Trophoblast cell (in vitro differentiated cells and primary cell): ENCODE measurements around the gene PELI3.

Source experiments
- DNase-seq, 2 donors: peaks; one replicate each; pipeline ENCODE4 v3.0.0-alpha.2; 2016
- H2AFZ ChIP-seq: 2 replicates; pipeline ENCODE4 v1.6.1; 2013; ENCODE audit warnings: low read length, moderate library complexity, mild to moderate bottlenecking; ENCODE audit not compliant: insufficient read depth, poor library complexity
- H2AK5ac ChIP-seq: 2 replicates; pipeline ENCODE4 v1.6.1; 2013; ENCODE audit warnings: mild to moderate bottlenecking, low read length
- H2BK120ac ChIP-seq: 2 replicates; pipeline ENCODE4 v1.6.1; 2013; ENCODE audit warnings: low read length, mild to moderate bottlenecking, moderate library complexity; ENCODE audit not compliant: insufficient read depth, poor library complexity
- H2BK12ac ChIP-seq: 2 replicates; pipeline ENCODE4 v1.6.1; 2013; ENCODE audit warnings: mild to moderate bottlenecking, low read length, moderate library complexity
- H2BK5ac ChIP-seq: 2 replicates; pipeline ENCODE4 v1.6.1; 2013; ENCODE audit warnings: low read length, low read depth, moderate library complexity, mild to moderate bottlenecking; ENCODE audit not compliant: poor library complexity
- H3K14ac ChIP-seq: 2 replicates; pipeline ENCODE4 v1.6.1; 2013; ENCODE audit warnings: mild to moderate bottlenecking, low read length
- H3K18ac ChIP-seq: 2 replicates; pipeline ENCODE4 v1.6.1; 2013; ENCODE audit warnings: mild to moderate bottlenecking, low read length
- H3K23ac ChIP-seq: 2 replicates; pipeline ENCODE4 v1.6.1; 2013; ENCODE audit warnings: low read length
- H3K27ac ChIP-seq: 2 replicates; pipeline ENCODE4 v1.5.1; 2013; ENCODE audit warnings: low read depth, mild to moderate bottlenecking, inconsistent platforms, low read length, moderate library complexity
- H3K27me3 ChIP-seq: 2 replicates; pipeline ENCODE4 v1.6.1; 2013; ENCODE audit warnings: inconsistent platforms, mild to moderate bottlenecking, low read length, moderate library complexity; ENCODE audit not compliant: insufficient read depth
- H3K36me3 ChIP-seq, 2 experiments: 1 replicate in 1 of 2; 2 replicates in 1 of 2; pipeline ENCODE4 v1.6.1; 2013; ENCODE audit warnings: low read length in 2 of 2, mild to moderate bottlenecking in 2 of 2, moderate library complexity in 1 of 2; ENCODE audit not compliant: insufficient read depth in 2 of 2, control insufficient read depth in 1 of 2
- H3K4ac ChIP-seq: 2 replicates; pipeline ENCODE4 v1.6.1; 2013; ENCODE audit warnings: low read depth, mild to moderate bottlenecking, low read length, moderate library complexity
- H3K4me1 ChIP-seq, 2 experiments: 1 replicate in 1 of 2; 2 replicates in 1 of 2; pipeline ENCODE4 v1.6.1; 2013; ENCODE audit warnings: low read length in 2 of 2, mild to moderate bottlenecking in 2 of 2, moderate library complexity in 1 of 2; ENCODE audit not compliant: insufficient read depth in 2 of 2, control insufficient read depth in 1 of 2
- H3K4me2 ChIP-seq: 2 replicates; pipeline ENCODE4 v1.6.1; 2013; ENCODE audit warnings: inconsistent platforms, mild to moderate bottlenecking, low read length, moderate library complexity
- H3K4me3 ChIP-seq: 2 replicates; pipeline ENCODE4 v1.5.1; 2013; ENCODE audit warnings: mild to moderate bottlenecking, low read depth, low read length, inconsistent platforms
- H3K79me1 ChIP-seq: one replicate; pipeline ENCODE4 v1.6.1; 2013; ENCODE audit warnings: low read length
- H3K79me2 ChIP-seq: 2 replicates; pipeline ENCODE4 v1.6.1; 2013; ENCODE audit warnings: low read length, mild to moderate bottlenecking; ENCODE audit not compliant: control insufficient read depth, insufficient read depth, poor library complexity
- H3K9ac ChIP-seq: 2 replicates; pipeline ENCODE4 v1.6.1; 2013; ENCODE audit warnings: mild to moderate bottlenecking, low read length
- H3K9me3 ChIP-seq: 2 replicates; pipeline ENCODE4 v1.6.1; 2013; ENCODE audit warnings: low read depth, mild to moderate bottlenecking, control low read depth, inconsistent platforms, low read length; ENCODE audit not compliant: insufficient read depth
- H4K12ac ChIP-seq: 2 replicates; pipeline ENCODE4 v1.6.1; 2013; ENCODE audit warnings: low read depth, mild to moderate bottlenecking, low read length, moderate library complexity
- H4K8ac ChIP-seq: 2 replicates; pipeline ENCODE4 v1.6.1; 2013; ENCODE audit warnings: low read depth, mild to moderate bottlenecking, low read length, moderate library complexity
- H4K91ac ChIP-seq: one replicate; pipeline ENCODE4 v1.6.1; 2013; ENCODE audit warnings: low read depth, mild to moderate bottlenecking, low read length, moderate library complexity
- WGBS: extraction: QIAGEN DNeasy Blood & Tissue Kit; methylation state at CpG from one replicate; pipeline ENCODE4 v1.1.7; 2013; ENCODE audit warnings: missing lambda C conversion rate; ENCODE audit not compliant: insufficient read length, insufficient coverage; ENCODE audit errors: extremely low coverage; 5-methylcytosine and 5-hydroxymethylcytosine counted together

PELI3 gene

DNA sequence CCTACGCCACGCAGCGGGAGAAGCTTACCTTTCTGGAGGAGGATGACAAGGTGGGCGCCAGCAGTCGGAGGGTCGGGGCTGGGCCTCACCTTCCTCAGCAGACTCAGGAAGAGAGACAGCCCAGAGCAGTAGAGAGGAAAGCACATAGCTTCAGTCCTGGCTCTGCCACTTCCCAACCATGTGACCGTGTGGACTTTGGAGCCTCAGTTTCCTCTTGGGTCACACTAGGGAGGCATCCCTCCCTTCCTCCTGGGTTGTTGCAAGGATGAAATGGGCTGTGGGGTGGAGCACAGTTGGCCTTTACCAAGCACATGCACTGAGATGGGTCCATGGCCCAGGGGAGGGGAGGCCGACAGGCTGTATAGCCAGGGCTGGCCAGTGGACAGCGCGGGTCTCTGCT is 26.4 kb downstream of the PELI3 start:
- H2AK5ac ChIP-seq: no peak overlapping the region
- no peaks in the 10 kb centered on the region for H3K4me1 ChIP-seq
- no peak overlapping the region for H3K4me2 ChIP-seq
- H3K18ac ChIP-seq: no peak overlapping the region
- DNase-seq: no peak
- no peak overlapping the region for H4K8ac ChIP-seq
- no peak overlapping the region for H2BK12ac ChIP-seq
- no peak overlapping the region for H3K4ac ChIP-seq
- H3K9me3 ChIP-seq: no peaks in the 10 kb centered on the region
- H3K14ac ChIP-seq: no peak overlapping the region
- H2BK120ac ChIP-seq: no peak overlapping the region
- no peak overlapping the region for H3K4me3 ChIP-seq
- no peak overlapping the region for H3K23ac ChIP-seq
- no peak overlapping the region for H2AFZ ChIP-seq
- H3K36me3 ChIP-seq: peaks cover 58 to 61% of the 10 kb centered on the region in 2 experiments
- no peak overlapping the region for H3K27ac ChIP-seq
- H4K91ac ChIP-seq: no peak overlapping the region
- no CpG with 5 or more reads among the region's 10 CpGs for WGBS
- H3K79me1 ChIP-seq: no peaks in the 10 kb centered on the region
- no peaks in the 10 kb centered on the region for H3K79me2 ChIP-seq
- H3K27me3 ChIP-seq: no peaks in the 10 kb centered on the region
- H2BK5ac ChIP-seq: no peak overlapping the region
- H3K9ac ChIP-seq: no peak overlapping the region
- no peak overlapping the region for H4K12ac ChIP-seq

GRCh38 chr11:66494458-66494857 is 27.8 kb downstream of the PELI3 start:
- Histone ChIP-seq H3K9me3 (no peaks in the 10 kb centered on the region), H4K8ac (no peak overlapping the region), H2AK5ac (no peak overlapping the region), H2BK5ac (no peak overlapping the region), H3K9ac (no peak overlapping the region), H3K14ac (no peak overlapping the region), H3K4me3 (no peak overlapping the region), H3K4me1 (no peaks in the 10 kb centered on the region), H3K4me2 (no peak overlapping the region), H2AFZ (no peak overlapping the region), H3K27ac (no peak overlapping the region), H3K18ac (no peak overlapping the region), H2BK12ac (no peak overlapping the region), H3K79me2 (no peaks in the 10 kb centered on the region), H2BK120ac (no peak overlapping the region), H3K36me3 (peaks cover 54 to 55% of the 10 kb centered on the region in 2 experiments), H3K4ac (no peak overlapping the region), H3K79me1 (no peaks in the 10 kb centered on the region), H3K27me3 (no peaks in the 10 kb centered on the region), H3K23ac (no peak overlapping the region), H4K12ac (no peak overlapping the region), H4K91ac (no peak overlapping the region)
- WGBS: no CpG with 5 or more reads among the region's 7 CpGs
- DNase-seq: no peak

DNA sequence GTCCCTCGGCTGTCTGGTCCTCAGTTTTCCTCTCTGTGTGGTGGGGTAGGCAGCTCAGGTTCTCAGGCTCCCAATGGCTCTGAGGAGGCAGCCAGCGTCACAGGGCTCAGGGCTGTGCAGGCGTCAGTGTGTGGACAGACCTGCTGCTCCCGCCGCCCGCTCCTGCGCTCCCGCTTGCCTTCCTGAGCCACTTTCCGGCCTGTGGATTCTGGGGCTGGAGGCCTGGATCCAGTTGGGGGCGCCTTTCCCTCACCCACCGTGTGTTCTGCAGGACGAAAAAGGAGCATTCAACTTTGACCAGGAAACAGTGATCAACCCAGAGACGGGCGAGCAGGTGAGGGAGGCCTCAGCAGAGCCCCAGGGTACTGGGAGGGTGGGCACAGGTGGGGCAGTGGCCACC is 28.2 kb downstream of the PELI3 start:
- no peak overlapping the region for H2BK12ac ChIP-seq
- no peak overlapping the region for H3K4ac ChIP-seq
- H3K36me3 ChIP-seq: peaks cover 51% of the 10 kb centered on the region in 2 experiments
- H3K79me1 ChIP-seq: no peaks in the 10 kb centered on the region
- no peak overlapping the region for H4K12ac ChIP-seq
- no peak overlapping the region for H4K8ac ChIP-seq
- H2BK120ac ChIP-seq: no peak overlapping the region
- H2BK5ac ChIP-seq: no peak overlapping the region
- DNase-seq: no peak
- H3K4me3 ChIP-seq: no peak overlapping the region
- no peaks in the 10 kb centered on the region for H3K79me2 ChIP-seq
- H3K4me2 ChIP-seq: no peak overlapping the region
- H2AFZ ChIP-seq: no peak overlapping the region
- H3K27me3 ChIP-seq: no peaks in the 10 kb centered on the region
- H3K27ac ChIP-seq: no peak overlapping the region
- H3K9ac ChIP-seq: no peak overlapping the region
- no CpG with 5 or more reads among the region's 14 CpGs for WGBS
- no peak overlapping the region for H2AK5ac ChIP-seq
- no peak overlapping the region for H3K18ac ChIP-seq
- H3K4me1 ChIP-seq: no peaks in the 10 kb centered on the region
- H4K91ac ChIP-seq: no peak overlapping the region
- H3K14ac ChIP-seq: no peak overlapping the region
- H3K23ac ChIP-seq: no peak overlapping the region
- H3K9me3 ChIP-seq: no peaks in the 10 kb centered on the region

DNA sequence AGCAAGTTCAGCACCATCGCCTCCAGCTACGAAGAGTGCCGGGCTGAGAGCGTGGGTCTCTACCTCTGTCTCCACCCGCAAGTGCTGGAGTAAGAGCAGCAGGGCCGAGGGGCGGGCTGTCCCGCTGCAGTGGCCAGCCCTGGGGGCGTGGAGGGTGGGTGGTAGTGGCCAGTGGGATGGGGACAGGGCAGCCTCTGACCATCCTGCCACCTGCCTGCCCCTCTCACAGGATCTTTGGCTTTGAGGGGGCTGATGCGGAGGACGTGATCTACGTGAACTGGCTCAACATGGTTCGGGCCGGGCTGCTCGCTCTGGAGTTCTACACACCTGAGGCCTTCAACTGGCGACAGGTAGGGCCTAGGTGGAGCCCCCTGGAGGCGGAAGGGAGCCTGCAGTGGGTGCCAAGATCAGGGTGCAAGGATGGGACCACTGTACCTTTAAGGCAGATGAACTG is 28.7 kb downstream of the PELI3 start:
- Histone ChIP-seq H2BK120ac (no peak overlapping the region), H3K23ac (no peak overlapping the region), H3K79me2 (no peaks in the 10 kb centered on the region), H2AK5ac (no peak overlapping the region), H4K12ac (no peak overlapping the region), H3K27me3 (no peaks in the 10 kb centered on the region), H3K4me3 (no peak overlapping the region), H3K14ac (no peak overlapping the region), H2BK12ac (no peak overlapping the region), H3K36me3 (peaks cover 51 to 53% of the 10 kb centered on the region in 2 experiments), H4K8ac (no peak overlapping the region), H4K91ac (no peak overlapping the region), H3K4me2 (no peak overlapping the region), H3K4me1 (no peaks in the 10 kb centered on the region), H3K18ac (no peak overlapping the region), H2AFZ (no peak overlapping the region), H3K9ac (no peak overlapping the region), H2BK5ac (no peak overlapping the region), H3K9me3 (no peaks in the 10 kb centered on the region), H3K79me1 (no peaks in the 10 kb centered on the region), H3K4ac (no peak overlapping the region), H3K27ac (no peak overlapping the region)
- WGBS: no CpG with 5 or more reads among the region's 17 CpGs
- DNase-seq: peak in 1 of 2 donors; percentile 13
